HepG2 (cell line): ENCODE measurements around the gene ZACN. TPM values are rescaled to one million over a fixed set of nuclear protein-coding genes. Genes with fewer than 3 reads are reported as not detected.

Experiments used
- AHR ChIP-seq: IDR thresholded peaks from 2 replicates; pipeline ENCODE4 v1.6.1; 2018; ENCODE audit warnings: missing genetic modification reagents, missing compliant biosample characterization
- ARNT2 ChIP-seq: sonication (generic); formaldehyde crosslinking; IDR thresholded peaks from 2 replicates; pipeline ENCODE4 v1.8.0; 2022; ENCODE audit warnings: mild to moderate bottlenecking, low read depth, missing genetic modification reagents, moderate library complexity
- ATF7-NPFF ChIP-seq: sonication (generic); formaldehyde crosslinking; IDR thresholded peaks from 2 replicates; pipeline ENCODE4 v1.8.1; 2023; ENCODE audit warnings: mild to moderate bottlenecking, low read depth, missing genetic modification reagents, moderate library complexity
- CREB1 ChIP-seq, 2 experiments: fragments of 450-650 bp in 1 of 2; IDR thresholded peaks; 2 replicates each; pipeline ENCODE4 v1.6.1; 2016 to 2017; ENCODE audit warnings: control low read depth in 1 of 2, mild to moderate bottlenecking in 1 of 2, missing compliant biosample characterization in 1 of 2, missing genetic modification characterization in 1 of 2
- ELF4 ChIP-seq: sonication (generic); formaldehyde crosslinking; IDR thresholded peaks from 2 replicates; pipeline ENCODE4 v1.5.0; 2020; ENCODE audit warnings: missing genetic modification reagents, mild to moderate bottlenecking, moderate library complexity, borderline replicate concordance
- EP300 ChIP-seq, 3 experiments: sonication (generic) in 1 of 3; formaldehyde crosslinking in 1 of 3; IDR thresholded peaks; 2 replicates each; pipeline versions ENCODE4 v1.5.1 to v1.6.1; 2011 to 2020; ENCODE audit warnings: low read depth in 2 of 3, low read length in 2 of 3, borderline replicate concordance in 1 of 3, improper control_type of control experiment in 1 of 3, mild to moderate bottlenecking in 1 of 3, missing genetic modification reagents in 1 of 3, moderate library complexity in 1 of 3
- HHEX ChIP-seq: IDR thresholded peaks from 2 replicates; pipeline ENCODE4 v1.6.1; 2016; ENCODE audit warnings: control low read depth
- IRF2 ChIP-seq: IDR thresholded peaks from 2 replicates; pipeline ENCODE4 v1.6.1; 2018; ENCODE audit warnings: missing genetic modification reagents, missing compliant biosample characterization
- JUND ChIP-seq: sonication (generic); formaldehyde crosslinking; IDR thresholded peaks from 2 replicates; pipeline ENCODE4 v1.8.0; 2022; ENCODE audit warnings: mild to moderate bottlenecking, missing genetic modification reagents
- KDM1A ChIP-seq: IDR thresholded peaks from 2 replicates; pipeline ENCODE4 v1.6.1; 2016; ENCODE audit warnings: missing compliant biosample characterization
- MTF1 ChIP-seq: sonication (generic); formaldehyde crosslinking; IDR thresholded peaks from 2 replicates; pipeline ENCODE4 v1.5.0; 2020; ENCODE audit warnings: missing genetic modification reagents
- NR2F6 ChIP-seq, 2 experiments: IDR thresholded peaks; 2 replicates each; pipeline ENCODE4 v1.6.1; 2016; ENCODE audit warnings: antibody characterized with exemption in 1 of 2, mild to moderate bottlenecking in 1 of 2
- SP5 ChIP-seq: IDR thresholded peaks from 2 replicates; pipeline ENCODE4 v1.6.1; 2016; ENCODE audit warnings: low read depth, borderline replicate concordance
- ZNF335 ChIP-seq: sonication (generic); formaldehyde crosslinking; IDR thresholded peaks from 2 replicates; pipeline ENCODE4 v1.4.0; 2020; ENCODE audit warnings: missing genetic modification reagents
- ZNF530 ChIP-seq: sonication (generic); formaldehyde crosslinking; IDR thresholded peaks from 2 replicates; pipeline ENCODE4 v1.5.0; 2020; ENCODE audit warnings: low read depth, mild to moderate bottlenecking, missing genetic modification reagents
- ZNF543 ChIP-seq: sonication (generic); formaldehyde crosslinking; IDR thresholded peaks from 2 replicates; pipeline ENCODE4 v1.4.0; 2020; ENCODE audit warnings: mild to moderate bottlenecking, missing genetic modification reagents
- ZNF558 ChIP-seq: sonication (generic); formaldehyde crosslinking; IDR thresholded peaks from 2 replicates; pipeline ENCODE4 v1.9.0; 2022; ENCODE audit warnings: mild to moderate bottlenecking, missing genetic modification reagents, borderline replicate concordance
- ZSCAN22 ChIP-seq: sonication (generic); formaldehyde crosslinking; IDR thresholded peaks from 2 replicates; pipeline ENCODE4 v1.4.0; 2020; ENCODE audit warnings: mild to moderate bottlenecking, missing genetic modification reagents
- polyA plus RNA-seq, 8 experiments: library from polyadenylated mRNA; depleted of rRNA in 3 of 8; stranded (reverse) in 7 of 8; unstranded in 1 of 8; fragments of >200 nt; fragmentation: Illumina TruSeq in 4 of 8; extraction: Trizol in 4 of 8; gene quantifications; 2 replicates each; pipeline versions ENCODE4 v1.2.1 to v1.2.3, GENCODE V29; 2011 to 2016; ENCODE audit warnings: low read depth in 4 of 8, missing spikeins in 1 of 8, mixed read lengths in 1 of 8; ENCODE audit not compliant: insufficient read depth in 1 of 8
- total RNA-seq, 5 experiments: library from RNA; depleted of rRNA; stranded (reverse); fragments of >200 nt; fragmentation: Illumina TruSeq; extraction: Trizol; gene quantifications; 2 replicates each; pipeline ENCODE4 v1.2.3, GENCODE V29; 2016; ENCODE audit warnings: low read depth in 1 of 5
- TF ChIP-seq, protein P1 (sequence below): sonication (generic); formaldehyde crosslinking; IDR thresholded peaks from 2 replicates; pipeline ENCODE4 v1.4.0; 2020; ENCODE audit warnings: missing genetic modification reagents, mild to moderate bottlenecking, borderline replicate concordance
- TF ChIP-seq, protein P2 (sequence below): sonication (generic); formaldehyde crosslinking; IDR thresholded peaks from 2 replicates; pipeline ENCODE4 v1.8.0; 2022; ENCODE audit warnings: low read depth, missing genetic modification reagents
- TF ChIP-seq, protein P3 (sequence below): sonication (generic); formaldehyde crosslinking; IDR thresholded peaks from 2 replicates; pipeline ENCODE4 v1.8.0; 2022; ENCODE audit warnings: mild to moderate bottlenecking, missing genetic modification reagents, moderate library complexity
- TF ChIP-seq, protein P4 (sequence below): sonication (generic); formaldehyde crosslinking; IDR thresholded peaks from 2 replicates; pipeline ENCODE4 v1.4.0; 2020; ENCODE audit warnings: missing genetic modification reagents

ZACN gene
- total and polyA plus RNA-seq, 2 of the 13 experiments (the other 11 are each of a cell fraction or from before 2014, with no cell fraction given) = 0.11 to 0.15 TPM

DNA sequence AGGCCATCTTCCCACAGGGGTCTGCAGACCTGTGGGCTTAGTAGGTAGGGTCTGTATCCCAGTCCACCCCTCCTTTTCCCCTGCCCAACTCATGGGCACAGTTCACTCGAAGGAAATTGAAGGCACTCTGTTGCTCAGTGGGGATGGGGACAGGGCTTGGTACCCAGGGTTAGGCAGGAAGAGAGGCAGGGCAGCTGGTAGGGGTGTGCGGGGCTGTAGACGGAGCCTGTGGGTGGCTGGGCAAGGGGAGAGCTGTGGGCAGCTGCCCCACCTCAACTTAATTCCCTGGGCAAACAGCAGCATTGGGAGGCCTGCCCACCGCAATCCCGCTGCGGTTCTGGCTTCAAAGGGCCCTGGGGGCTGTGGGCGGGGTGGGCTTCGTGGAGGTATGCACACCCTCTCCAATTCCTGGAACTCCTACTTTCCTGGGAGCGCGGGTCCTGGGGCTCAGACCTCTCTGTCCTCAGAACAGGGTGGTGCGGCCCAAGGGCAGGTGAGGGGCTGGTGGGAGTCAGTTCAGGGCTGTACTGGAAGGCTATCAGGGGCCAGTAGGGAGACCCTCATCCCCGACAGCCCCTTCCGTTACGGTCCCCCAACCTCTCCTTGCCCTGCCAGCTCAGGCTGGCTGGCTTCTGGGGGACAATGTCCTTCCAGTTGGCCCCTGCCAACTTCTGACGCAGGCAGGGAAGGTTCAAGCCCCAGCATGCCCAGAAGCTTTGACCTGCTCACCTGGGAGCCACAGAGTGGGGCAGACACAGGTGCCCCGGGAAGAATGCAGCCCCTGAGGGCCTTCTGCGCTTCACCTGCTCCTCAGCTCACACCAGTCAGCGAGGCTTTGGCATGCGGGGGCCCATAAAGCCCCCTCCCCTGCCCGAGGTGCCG lies 53.0 kb downstream of the ZACN start (continued):
- TF ChIP-seq, protein P1, sequence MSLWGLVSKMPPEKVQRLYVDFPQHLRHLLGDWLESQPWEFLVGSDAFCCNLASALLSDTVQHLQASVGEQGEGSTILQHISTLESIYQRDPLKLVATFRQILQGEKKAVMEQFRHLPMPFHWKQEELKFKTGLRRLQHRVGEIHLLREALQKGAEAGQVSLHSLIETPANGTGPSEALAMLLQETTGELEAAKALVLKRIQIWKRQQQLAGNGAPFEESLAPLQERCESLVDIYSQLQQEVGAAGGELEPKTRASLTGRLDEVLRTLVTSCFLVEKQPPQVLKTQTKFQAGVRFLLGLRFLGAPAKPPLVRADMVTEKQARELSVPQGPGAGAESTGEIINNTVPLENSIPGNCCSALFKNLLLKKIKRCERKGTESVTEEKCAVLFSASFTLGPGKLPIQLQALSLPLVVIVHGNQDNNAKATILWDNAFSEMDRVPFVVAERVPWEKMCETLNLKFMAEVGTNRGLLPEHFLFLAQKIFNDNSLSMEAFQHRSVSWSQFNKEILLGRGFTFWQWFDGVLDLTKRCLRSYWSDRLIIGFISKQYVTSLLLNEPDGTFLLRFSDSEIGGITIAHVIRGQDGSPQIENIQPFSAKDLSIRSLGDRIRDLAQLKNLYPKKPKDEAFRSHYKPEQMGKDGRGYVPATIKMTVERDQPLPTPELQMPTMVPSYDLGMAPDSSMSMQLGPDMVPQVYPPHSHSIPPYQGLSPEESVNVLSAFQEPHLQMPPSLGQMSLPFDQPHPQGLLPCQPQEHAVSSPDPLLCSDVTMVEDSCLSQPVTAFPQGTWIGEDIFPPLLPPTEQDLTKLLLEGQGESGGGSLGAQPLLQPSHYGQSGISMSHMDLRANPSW = no peak
- TF ChIP-seq AHR (CRISPR knock-in tag) = no peak
- TF ChIP-seq KDM1A (CRISPR knock-in tag) = no peak
- TF ChIP-seq, protein P2, sequence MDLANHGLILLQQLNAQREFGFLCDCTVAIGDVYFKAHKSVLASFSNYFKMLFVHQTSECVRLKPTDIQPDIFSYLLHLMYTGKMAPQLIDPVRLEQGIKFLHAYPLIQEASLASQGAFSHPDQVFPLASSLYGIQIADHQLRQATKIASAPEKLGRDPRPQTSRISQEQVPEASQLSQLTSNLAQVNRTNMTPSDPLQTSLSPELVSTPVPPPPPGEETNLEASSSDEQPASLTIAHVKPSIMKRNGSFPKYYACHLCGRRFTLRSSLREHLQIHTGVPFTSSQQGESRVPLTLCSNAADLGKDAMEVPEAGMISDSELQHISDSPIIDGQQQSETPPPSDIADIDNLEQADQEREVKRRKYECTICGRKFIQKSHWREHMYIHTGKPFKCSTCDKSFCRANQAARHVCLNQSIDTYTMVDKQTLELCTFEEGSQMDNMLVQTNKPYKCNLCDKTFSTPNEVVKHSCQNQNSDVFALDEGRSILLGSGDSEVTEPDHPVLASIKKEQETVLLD (CRISPR knock-in tag) = no peak
- TF ChIP-seq CREB1 (IDR thresholded peaks at IDR 0.05) = no peak
- no peak for TF ChIP-seq CREB1 (CRISPR knock-in tag; IDR thresholded peaks at IDR 0.05)
- TF ChIP-seq MTF1 (CRISPR knock-in tag) = no peak
- TF ChIP-seq JUND (CRISPR knock-in tag) = no peak
- no peak for TF ChIP-seq ZNF543
- no peak for TF ChIP-seq ZNF335 (CRISPR knock-in tag)
- TF ChIP-seq, protein P3, sequence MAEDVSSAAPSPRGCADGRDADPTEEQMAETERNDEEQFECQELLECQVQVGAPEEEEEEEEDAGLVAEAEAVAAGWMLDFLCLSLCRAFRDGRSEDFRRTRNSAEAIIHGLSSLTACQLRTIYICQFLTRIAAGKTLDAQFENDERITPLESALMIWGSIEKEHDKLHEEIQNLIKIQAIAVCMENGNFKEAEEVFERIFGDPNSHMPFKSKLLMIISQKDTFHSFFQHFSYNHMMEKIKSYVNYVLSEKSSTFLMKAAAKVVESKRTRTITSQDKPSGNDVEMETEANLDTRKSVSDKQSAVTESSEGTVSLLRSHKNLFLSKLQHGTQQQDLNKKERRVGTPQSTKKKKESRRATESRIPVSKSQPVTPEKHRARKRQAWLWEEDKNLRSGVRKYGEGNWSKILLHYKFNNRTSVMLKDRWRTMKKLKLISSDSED (CRISPR knock-in tag) = no peak
- TF ChIP-seq IRF2 (CRISPR knock-in tag) = 0 out of 2 replicates have a peak, but pooled peaks have one; percentile 12
- TF ChIP-seq EP300 (IDR thresholded peaks at IDR 0.05; ENCODE audit: low read depth in 2 of 2, low read length in 2 of 2) = no peak
- TF ChIP-seq EP300 (CRISPR knock-in tag; IDR thresholded peaks at IDR 0.05; ENCODE audit: borderline replicate concordance) = no peak
- 0 out of 2 replicates have a peak, but pooled peaks have one; percentile 49 for TF ChIP-seq ZNF558 (CRISPR knock-in tag)
- no peak for TF ChIP-seq HHEX (CRISPR knock-in tag)
- no peak for TF ChIP-seq NR2F6 (IDR thresholded peaks at IDR 0.05)
- TF ChIP-seq NR2F6 (CRISPR knock-in tag; IDR thresholded peaks at IDR 0.05) = 0 out of 2 replicates have a peak, but pooled peaks have one; percentile 22
- peak; percentile 40; the same call in 1 of the 2 replicates for TF ChIP-seq ATF7-NPFF (CRISPR knock-in tag)
- no peak for TF ChIP-seq ELF4 (CRISPR knock-in tag)
- no peak for TF ChIP-seq ZSCAN22
- peak; percentile 88 for TF ChIP-seq SP5
- TF ChIP-seq ZNF530 (CRISPR knock-in tag) = no peak
- no peak for TF ChIP-seq ARNT2
- TF ChIP-seq, protein P4, sequence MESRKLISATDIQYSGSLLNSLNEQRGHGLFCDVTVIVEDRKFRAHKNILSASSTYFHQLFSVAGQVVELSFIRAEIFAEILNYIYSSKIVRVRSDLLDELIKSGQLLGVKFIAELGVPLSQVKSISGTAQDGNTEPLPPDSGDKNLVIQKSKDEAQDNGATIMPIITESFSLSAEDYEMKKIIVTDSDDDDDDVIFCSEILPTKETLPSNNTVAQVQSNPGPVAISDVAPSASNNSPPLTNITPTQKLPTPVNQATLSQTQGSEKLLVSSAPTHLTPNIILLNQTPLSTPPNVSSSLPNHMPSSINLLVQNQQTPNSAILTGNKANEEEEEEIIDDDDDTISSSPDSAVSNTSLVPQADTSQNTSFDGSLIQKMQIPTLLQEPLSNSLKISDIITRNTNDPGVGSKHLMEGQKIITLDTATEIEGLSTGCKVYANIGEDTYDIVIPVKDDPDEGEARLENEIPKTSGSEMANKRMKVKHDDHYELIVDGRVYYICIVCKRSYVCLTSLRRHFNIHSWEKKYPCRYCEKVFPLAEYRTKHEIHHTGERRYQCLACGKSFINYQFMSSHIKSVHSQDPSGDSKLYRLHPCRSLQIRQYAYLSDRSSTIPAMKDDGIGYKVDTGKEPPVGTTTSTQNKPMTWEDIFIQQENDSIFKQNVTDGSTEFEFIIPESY (CRISPR knock-in tag) = no peak
